ENCODE results near the gene TFAP2A. TPM values are rescaled to one million over a fixed set of nuclear protein-coding genes. Genes with fewer than 3 reads are reported as not detected.

The TFAP2A gene
- total RNA-seq, 4 donors from 2014 or later, result 0.40 to 0.78 TPM; not detected in 2

DNA sequence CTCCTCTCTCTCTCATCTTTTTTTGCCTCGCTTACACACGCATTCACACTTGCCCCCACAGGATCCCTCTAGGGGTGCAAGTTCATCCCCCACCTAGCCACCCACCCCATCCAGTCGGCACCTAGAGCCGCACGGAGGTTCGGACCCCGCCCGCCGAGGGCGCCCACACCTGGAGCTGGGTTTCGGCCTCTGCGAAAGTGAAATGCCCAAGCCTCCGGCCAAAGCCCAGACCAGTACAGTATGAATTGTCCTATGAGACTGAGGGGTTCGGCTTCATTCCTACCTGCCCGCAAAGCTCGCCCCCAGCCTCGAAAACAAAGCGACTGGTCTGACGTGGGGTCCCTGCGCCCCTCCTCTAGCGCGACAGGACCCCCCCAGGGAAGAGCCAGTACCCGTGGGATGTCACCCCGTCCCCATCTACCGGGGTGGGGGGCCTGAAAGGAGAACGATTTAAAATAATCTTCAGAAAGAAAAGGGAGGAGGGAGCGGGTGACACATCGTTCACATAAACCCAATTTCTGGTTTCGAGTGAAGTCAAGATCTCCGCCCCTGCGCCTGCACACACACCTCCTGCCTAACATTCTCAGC lies 1.5 kb downstream of the TFAP2A start:
- no peak overlapping the region for H3K27ac ChIP-seq
- H3K27me3 ChIP-seq, result peaks cover 79% of the 10 kb centered on the region
- peaks cover 33 to 43% of the 10 kb centered on the region in 2 donors for H3K4me1 ChIP-seq

DNA sequence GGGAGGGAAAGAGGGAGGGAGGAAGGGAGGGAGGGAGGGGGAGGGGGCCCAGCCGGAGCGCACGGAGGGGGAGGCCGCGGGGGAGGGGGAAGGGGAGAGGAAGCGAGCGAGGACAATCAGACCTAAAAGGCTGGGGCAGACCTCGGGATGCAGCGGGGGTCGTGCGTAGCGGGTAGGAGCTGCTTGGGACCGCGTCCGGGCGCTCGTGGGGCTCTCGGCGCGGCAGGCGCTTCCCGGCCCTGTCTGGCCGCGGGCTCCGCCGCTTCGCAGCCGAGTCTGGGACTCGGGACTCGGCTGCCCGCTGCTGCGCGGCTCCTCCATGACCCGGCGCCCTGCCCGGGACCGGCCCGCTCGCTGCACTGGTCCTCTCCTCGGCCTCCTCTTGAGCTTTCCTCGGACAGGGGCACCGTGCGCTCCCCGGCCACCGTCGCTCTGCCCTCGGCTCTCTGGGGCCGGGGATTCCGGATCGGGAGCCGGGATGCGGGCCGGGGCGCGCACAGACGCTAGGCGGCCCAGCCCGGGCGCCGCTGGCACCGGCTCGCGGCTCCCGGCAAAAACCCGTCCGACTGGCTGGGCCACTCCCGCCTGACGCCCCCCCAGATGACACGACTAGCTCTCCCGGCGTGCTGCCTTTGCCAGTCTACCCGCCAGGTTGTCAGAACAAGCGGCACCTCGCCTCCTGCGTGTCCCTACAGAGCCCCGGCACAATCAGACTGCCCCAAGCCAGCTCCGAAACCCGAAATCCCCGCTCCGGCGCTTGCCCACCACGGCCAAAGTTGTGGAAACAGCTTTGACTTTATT lies 2.2 kb downstream of the TFAP2A start:
- H3K36me3 ChIP-seq, result no peaks in the 10 kb centered on the region
- H3K27ac ChIP-seq, result peak overlapping the region in 2 of 3 donors; percentile 1 to 23
- intact Hi-C loops (cut with DNase I), result no loop called here
- peaks cover 72% of the 10 kb centered on the region for H3K27me3 ChIP-seq
- H3K4me1 ChIP-seq, result peaks cover 33 to 43% of the 10 kb centered on the region in 2 donors
- 1 to 2% methylated on average over 36 to 42 of the region's 82 CpGs for WGBS, 2 donors
- H3K9me3 ChIP-seq, result no peaks in the 10 kb centered on the region
- peak overlapping the region in 2 of 3 donors; percentile 49 to 53 for H3K4me3 ChIP-seq (replicated peaks in 1 of 3)
- peak; percentile 75 to 77 for DNase-seq
- TF ChIP-seq, protein P1, sequence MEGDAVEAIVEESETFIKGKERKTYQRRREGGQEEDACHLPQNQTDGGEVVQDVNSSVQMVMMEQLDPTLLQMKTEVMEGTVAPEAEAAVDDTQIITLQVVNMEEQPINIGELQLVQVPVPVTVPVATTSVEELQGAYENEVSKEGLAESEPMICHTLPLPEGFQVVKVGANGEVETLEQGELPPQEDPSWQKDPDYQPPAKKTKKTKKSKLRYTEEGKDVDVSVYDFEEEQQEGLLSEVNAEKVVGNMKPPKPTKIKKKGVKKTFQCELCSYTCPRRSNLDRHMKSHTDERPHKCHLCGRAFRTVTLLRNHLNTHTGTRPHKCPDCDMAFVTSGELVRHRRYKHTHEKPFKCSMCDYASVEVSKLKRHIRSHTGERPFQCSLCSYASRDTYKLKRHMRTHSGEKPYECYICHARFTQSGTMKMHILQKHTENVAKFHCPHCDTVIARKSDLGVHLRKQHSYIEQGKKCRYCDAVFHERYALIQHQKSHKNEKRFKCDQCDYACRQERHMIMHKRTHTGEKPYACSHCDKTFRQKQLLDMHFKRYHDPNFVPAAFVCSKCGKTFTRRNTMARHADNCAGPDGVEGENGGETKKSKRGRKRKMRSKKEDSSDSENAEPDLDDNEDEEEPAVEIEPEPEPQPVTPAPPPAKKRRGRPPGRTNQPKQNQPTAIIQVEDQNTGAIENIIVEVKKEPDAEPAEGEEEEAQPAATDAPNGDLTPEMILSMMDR (IDR thresholded peaks at IDR 0.05), result peak in 2 of 6 experiments; percentile 7 to 18
- TF ChIP-seq POLR2A (IDR thresholded peaks at IDR 0.05), result no peak

More for the DNA sequence above, 1.5 kb downstream of the TFAP2A start:
- H3K36me3 ChIP-seq, result no peaks in the 10 kb centered on the region
- intact Hi-C loops (cut with DNase I), result no loop called here
- WGBS, 2 donors, result 4 to 6% methylated on average over 25 to 31 of the region's 31 CpGs
- H3K9me3 ChIP-seq, result no peaks in the 10 kb centered on the region
- H3K4me3 ChIP-seq (replicated peaks in 1 of 3), result peak overlapping the region in 2 of 3 donors; percentile 49 to 53
- TF ChIP-seq, protein P1 (IDR thresholded peaks at IDR 0.05), result no peak
- no peak for TF ChIP-seq POLR2A (IDR thresholded peaks at IDR 0.05)
- no peak for DNase-seq

DNA sequence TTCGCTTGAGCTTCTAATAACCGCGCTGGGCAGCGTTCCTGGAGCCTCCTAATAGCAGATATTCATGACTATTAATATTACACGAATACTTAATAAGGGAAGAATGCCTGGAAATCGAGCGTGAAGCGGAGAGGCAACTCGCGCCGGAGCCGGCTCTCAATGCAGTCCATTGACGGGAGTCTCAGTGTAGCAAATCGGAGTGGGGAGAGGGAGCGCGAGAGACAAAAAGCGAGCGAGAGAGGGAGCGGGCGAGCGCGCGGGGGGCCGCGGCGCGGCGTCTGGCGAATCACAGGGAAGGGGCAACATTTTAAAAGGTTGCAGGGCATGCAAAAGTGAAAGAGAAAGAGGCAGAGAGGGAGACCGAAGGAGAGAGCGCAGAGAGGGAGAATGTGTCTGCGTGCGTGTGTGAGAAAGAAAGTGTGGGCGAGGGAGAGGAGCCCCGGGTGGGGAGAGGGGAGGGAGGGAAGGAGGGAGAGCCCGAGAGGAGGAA lies 2.9 kb downstream of the TFAP2A start:
- Histone ChIP-seq H3K4me1 (peaks cover 30 to 41% of the 10 kb centered on the region in 2 donors), H3K27me3 (peaks cover 68% of the 10 kb centered on the region), H3K27ac (peak overlapping the region in 1 of 3 donors; percentile 36), H3K36me3 (no peaks in the 10 kb centered on the region), H3K9me3 (no peaks in the 10 kb centered on the region), H3K4me3 (replicated peaks in 1 of 3) (peak overlapping the region; percentile 14 to 89 (median 49))
- no peak for TF ChIP-seq POLR2A (IDR thresholded peaks at IDR 0.05)
- TF ChIP-seq, protein P1 (IDR thresholded peaks at IDR 0.05), result no peak
- DNase-seq, result peak; percentile 40 to 41
- WGBS, 2 donors, result 1% methylated on average over 36 of the region's 36 CpGs
- intact Hi-C loops (cut with DNase I), result no loop called here

DNA sequence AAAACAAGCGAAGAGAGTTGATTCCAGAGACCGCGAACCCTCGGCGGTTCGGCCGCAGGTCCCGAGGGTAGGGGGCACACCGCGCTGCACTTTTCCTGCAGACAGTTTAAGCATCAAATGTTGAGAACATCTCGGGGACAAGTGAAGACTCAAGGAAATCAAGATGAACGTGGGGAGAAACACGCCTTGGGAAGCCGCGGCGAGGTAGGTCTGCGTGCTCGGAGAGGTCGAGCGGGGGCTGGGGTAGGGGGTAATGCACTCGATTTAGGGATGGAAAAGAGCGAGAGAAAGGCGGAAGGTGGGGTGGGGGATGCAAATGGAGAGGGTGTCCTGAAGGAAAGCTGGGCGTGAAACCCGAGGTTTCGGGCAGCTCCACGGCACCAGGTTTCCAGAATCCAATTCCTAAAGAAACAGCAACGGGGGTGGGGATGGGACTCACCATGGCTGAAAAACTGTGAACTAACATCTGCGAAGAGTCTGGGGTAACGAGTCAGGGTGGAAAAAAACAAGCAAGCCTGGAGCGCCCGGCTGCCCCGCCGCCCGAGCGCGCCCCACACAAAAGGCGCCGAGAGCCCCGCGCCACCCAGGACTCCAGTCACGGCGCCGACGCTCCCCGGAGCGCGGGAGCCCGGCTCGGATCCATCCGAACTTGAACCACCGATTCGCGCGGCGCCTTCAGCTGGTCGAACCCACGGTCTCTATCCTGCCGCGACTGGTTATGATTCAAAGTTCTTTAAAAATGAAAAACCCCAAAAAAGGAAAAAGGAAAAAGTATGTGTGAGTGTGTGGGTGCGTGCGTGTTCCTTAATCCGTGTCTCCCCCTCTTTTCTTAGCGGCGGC lies 3.5 kb downstream of the TFAP2A start:
- peak overlapping the region; percentile 14 to 89 (median 49) for H3K4me3 ChIP-seq (replicated peaks in 1 of 3)
- peaks cover 61% of the 10 kb centered on the region for H3K27me3 ChIP-seq
- no peak for DNase-seq
- no peaks in the 10 kb centered on the region for H3K36me3 ChIP-seq
- TF ChIP-seq, protein P1 (IDR thresholded peaks at IDR 0.05), result no peak
- no peak for TF ChIP-seq POLR2A (IDR thresholded peaks at IDR 0.05)
- 4% methylated on average over 64 to 65 of the region's 65 CpGs for WGBS, 2 donors
- no peaks in the 10 kb centered on the region for H3K9me3 ChIP-seq
- H3K27ac ChIP-seq, result peak overlapping the region in 1 of 3 donors; percentile 36
- intact Hi-C loops (cut with DNase I), result no loop called here
- peaks cover 26 to 37% of the 10 kb centered on the region in 2 donors for H3K4me1 ChIP-seq

Data from thyroid gland (tissue), 4 donors.